Fibroblast of skin of left quadriceps (primary cell): ENCODE results near the gene HSH2D.
"Not testable (repeated sequence)": the region's sequence is repeated elsewhere in the genome, so short reads cannot be mapped to it uniquely, and the experiment has no call there.

Experiments
- DNase-seq, 2 experiments: peaks; one replicate each; pipeline ENCODE4 v3.0.0-alpha.2; 2013; ENCODE audit warnings: low read depth in 2 of 2

HSH2D gene

GRCh38 chr19:16119075-16119857, 24.2 kb upstream of the HSH2D start:
- not testable (repeated sequence) for DNase-seq

GRCh38 chr19:16121141-16121540, 22.3 kb upstream of the HSH2D start:
- no peak for DNase-seq

- no peak for DNase-seq
Observed at GRCh38 chr19:16121967-16122366, 21.5 kb upstream of the HSH2D start.

- no peak for DNase-seq
Observed at GRCh38 chr19:16124953-16125352, 18.5 kb upstream of the HSH2D start.

- DNase-seq = no peak
Observed at GRCh38 chr19:16125737-16126495, 17.6 kb upstream of the HSH2D start.

GRCh38 chr19:16127080-16127479, 16.4 kb upstream of the HSH2D start:
- no peak for DNase-seq

GRCh38 chr19:16127776-16128371, 15.6 kb upstream of the HSH2D start:
- DNase-seq = no peak

GRCh38 chr19:16131648-16132047, 11.8 kb upstream of the HSH2D start:
- no peak for DNase-seq

- no peak for DNase-seq
Observed at GRCh38 chr19:16133818-16134217, 9.7 kb upstream of the HSH2D start.

- DNase-seq = no peak
Observed at GRCh38 chr19:16134510-16134909, 9.0 kb upstream of the HSH2D start.

GRCh38 chr19:16135430-16136127, 7.9 kb upstream of the HSH2D start:
- no peak for DNase-seq

GRCh38 chr19:16136185-16136999, 7.1 kb upstream of the HSH2D start:
- DNase-seq = no peak

- no peak for DNase-seq
Observed at GRCh38 chr19:16139752-16140151, 3.7 kb upstream of the HSH2D start.

GRCh38 chr19:16141043-16141442, 2.4 kb upstream of the HSH2D start:
- no peak for DNase-seq

- DNase-seq = no peak
Observed at GRCh38 chr19:16142032-16142580, 1.4 kb upstream of the HSH2D start.

- DNase-seq = no peak
Observed at GRCh38 chr19:16144216-16144581, 714 bp downstream of the HSH2D start.

- no peak for DNase-seq
Observed at GRCh38 chr19:16146112-16146511, 2.6 kb downstream of the HSH2D start.

- no peak for DNase-seq
Observed at GRCh38 chr19:16148443-16149229, 5.2 kb downstream of the HSH2D start.

GRCh38 chr19:16153582-16154336, 10.3 kb downstream of the HSH2D start:
- DNase-seq = no peak

- no peak for DNase-seq
Observed at GRCh38 chr19:16154557-16154956, 11.1 kb downstream of the HSH2D start.
